Activated gamma-delta T cell treated with Interleukin-2 at 50 U/mL for 16 hours (primary cell): ENCODE measurements around the gene CFAP70.
"Not testable (repeated sequence)": the region's sequence is repeated elsewhere in the genome, so short reads cannot be mapped to it uniquely, and the experiment has no call there.

Experiments
- DNase-seq: peaks from one replicate; pipeline ENCODE4 v3.0.0-alpha.2; 2020

The CFAP70 gene

GRCh38 chr10:73338801-73339368, 19.8 kb downstream of the CFAP70 start:
- no peak for DNase-seq

- no peak for DNase-seq
Measured at GRCh38 chr10:73333202-73333601, 25.5 kb downstream of the CFAP70 start.

- DNase-seq, result no peak
Measured at GRCh38 chr10:73332379-73332778, 26.3 kb downstream of the CFAP70 start.

- DNase-seq, result not testable (repeated sequence)
Measured at GRCh38 chr10:73328523-73328922, 30.1 kb downstream of the CFAP70 start.

GRCh38 chr10:73325290-73325689, 33.4 kb downstream of the CFAP70 start:
- DNase-seq, result not testable (repeated sequence)

- DNase-seq, result not testable (repeated sequence)
Measured at GRCh38 chr10:73323582-73323981, 35.1 kb downstream of the CFAP70 start.

- no peak for DNase-seq
Measured at GRCh38 chr10:73310475-73310874, 48.2 kb downstream of the CFAP70 start.

- DNase-seq, result no peak
Measured at GRCh38 chr10:73307203-73307800, 51.4 kb downstream of the CFAP70 start.

- DNase-seq, result no peak
Measured at GRCh38 chr10:73306171-73306708, 52.4 kb downstream of the CFAP70 start.

GRCh38 chr10:73296946-73297345, 61.7 kb downstream of the CFAP70 start:
- DNase-seq, result no peak

GRCh38 chr10:73293461-73293860, 65.2 kb downstream of the CFAP70 start:
- DNase-seq, result no peak

GRCh38 chr10:73289958-73290357, 68.7 kb downstream of the CFAP70 start:
- DNase-seq, result no peak

- DNase-seq, result no peak
Measured at GRCh38 chr10:73287441-73287840, 71.2 kb downstream of the CFAP70 start.

GRCh38 chr10:73281097-73281496, 77.6 kb downstream of the CFAP70 start:
- DNase-seq, result no peak

- DNase-seq, result no peak
Measured at GRCh38 chr10:73264423-73264822, 94.2 kb downstream of the CFAP70 start.

GRCh38 chr10:73263693-73264347, 94.8 kb downstream of the CFAP70 start:
- no peak for DNase-seq

- DNase-seq, result no peak
Measured at GRCh38 chr10:73262880-73263555, 95.6 kb downstream of the CFAP70 start.

- DNase-seq, result no peak
Measured at GRCh38 chr10:73262105-73262730, 96.4 kb downstream of the CFAP70 start.

- DNase-seq, result no peak
Measured at GRCh38 chr10:73261362-73261995, 97.2 kb downstream of the CFAP70 start.

- DNase-seq, result not testable (repeated sequence)
Measured at GRCh38 chr10:73258612-73259011, 100.1 kb downstream of the CFAP70 start.

GRCh38 chr10:73253225-73253555, 105.5 kb downstream of the CFAP70 start:
- DNase-seq, result no peak

GRCh38 chr10:73252445-73253224, 106.0 kb downstream of the CFAP70 start, which contains the start of gene MRPS16:
Gene MRPS16, minus strand, starts transcription at chr10:73252644. Its CDS starts 162 bp downstream, at chr10:73252482.
- peak; percentile 91 for DNase-seq
